NCI-H524 treated with DMSO at 0.1 percent for 48 hours (cell line): ENCODE data around the gene ARHGEF7.

Experiments used
- DNase-seq: peaks from one replicate; lab custom pipeline; 2025; lab: John Stamatoyannopoulos, UW

Gene ARHGEF7

GRCh38 chr13:111225166-111225565 is 110.1 kb downstream of the ARHGEF7 start:
- DNase-seq = no peak

- no peak for DNase-seq
Observed at GRCh38 chr13:111225810-111226546, 110.9 kb downstream of the ARHGEF7 start.

GRCh38 chr13:111227405-111227804 is 112.3 kb downstream of the ARHGEF7 start:
- DNase-seq = no peak

- DNase-seq = no peak
Observed at GRCh38 chr13:111228262-111229144, 113.4 kb downstream of the ARHGEF7 start.

- DNase-seq = no peak
Observed at GRCh38 chr13:111230385-111230930, 115.3 kb downstream of the ARHGEF7 start.

- no peak for DNase-seq
Observed at GRCh38 chr13:111232191-111232590, 117.1 kb downstream of the ARHGEF7 start.

GRCh38 chr13:111233080-111233479 is 118.0 kb downstream of the ARHGEF7 start:
- DNase-seq = no peak

- no peak for DNase-seq
Observed at GRCh38 chr13:111239764-111240670, 124.9 kb downstream of the ARHGEF7 start.

- no peak for DNase-seq
Observed at GRCh38 chr13:111241006-111241755, 126.1 kb downstream of the ARHGEF7 start.

- DNase-seq = no peak
Observed at GRCh38 chr13:111241862-111242261, 126.8 kb downstream of the ARHGEF7 start.

- no peak for DNase-seq
Observed at GRCh38 chr13:111242585-111242984, 127.5 kb downstream of the ARHGEF7 start.

- DNase-seq = no peak
Observed at GRCh38 chr13:111243981-111244380, 128.9 kb downstream of the ARHGEF7 start.

GRCh38 chr13:111245576-111246384 is 130.7 kb downstream of the ARHGEF7 start:
- no peak for DNase-seq

GRCh38 chr13:111247552-111247951 is 132.4 kb downstream of the ARHGEF7 start:
- no peak for DNase-seq

GRCh38 chr13:111248822-111249221 is 133.7 kb downstream of the ARHGEF7 start:
- DNase-seq = no peak

GRCh38 chr13:111249637-111250360 is 134.7 kb downstream of the ARHGEF7 start:
- no peak for DNase-seq

GRCh38 chr13:111251646-111252445 is 136.7 kb downstream of the ARHGEF7 start:
- no peak for DNase-seq
